NCI-H187 treated with DMSO at 0.1 percent for 48 hours (cell line): Measurements from ENCODE around the gene SEMA4D.

Source experiments
- DNase-seq: peaks from one replicate; lab custom pipeline; 2025; lab: John Stamatoyannopoulos, UW

SEMA4D gene

DNA sequence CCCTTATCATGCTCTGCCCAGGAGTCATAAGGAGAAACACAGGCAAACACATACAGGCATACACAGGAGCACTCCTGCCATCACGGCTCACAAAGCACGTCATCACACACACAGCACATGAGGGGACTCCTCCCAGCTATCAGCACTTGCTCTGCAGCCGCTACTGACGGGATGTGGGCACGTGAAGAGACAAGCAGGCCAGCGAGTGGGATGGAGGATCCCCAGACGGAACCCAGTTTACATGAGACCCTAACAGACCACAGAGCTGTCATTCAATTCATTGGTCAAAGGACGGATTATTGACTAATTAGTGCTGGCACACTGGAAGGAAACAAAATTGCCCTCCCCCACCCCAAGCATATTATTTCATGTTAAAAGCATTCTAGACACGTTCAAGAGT, 53.6 kb downstream of the SEMA4D start:
- DNase-seq = no peak

DNA sequence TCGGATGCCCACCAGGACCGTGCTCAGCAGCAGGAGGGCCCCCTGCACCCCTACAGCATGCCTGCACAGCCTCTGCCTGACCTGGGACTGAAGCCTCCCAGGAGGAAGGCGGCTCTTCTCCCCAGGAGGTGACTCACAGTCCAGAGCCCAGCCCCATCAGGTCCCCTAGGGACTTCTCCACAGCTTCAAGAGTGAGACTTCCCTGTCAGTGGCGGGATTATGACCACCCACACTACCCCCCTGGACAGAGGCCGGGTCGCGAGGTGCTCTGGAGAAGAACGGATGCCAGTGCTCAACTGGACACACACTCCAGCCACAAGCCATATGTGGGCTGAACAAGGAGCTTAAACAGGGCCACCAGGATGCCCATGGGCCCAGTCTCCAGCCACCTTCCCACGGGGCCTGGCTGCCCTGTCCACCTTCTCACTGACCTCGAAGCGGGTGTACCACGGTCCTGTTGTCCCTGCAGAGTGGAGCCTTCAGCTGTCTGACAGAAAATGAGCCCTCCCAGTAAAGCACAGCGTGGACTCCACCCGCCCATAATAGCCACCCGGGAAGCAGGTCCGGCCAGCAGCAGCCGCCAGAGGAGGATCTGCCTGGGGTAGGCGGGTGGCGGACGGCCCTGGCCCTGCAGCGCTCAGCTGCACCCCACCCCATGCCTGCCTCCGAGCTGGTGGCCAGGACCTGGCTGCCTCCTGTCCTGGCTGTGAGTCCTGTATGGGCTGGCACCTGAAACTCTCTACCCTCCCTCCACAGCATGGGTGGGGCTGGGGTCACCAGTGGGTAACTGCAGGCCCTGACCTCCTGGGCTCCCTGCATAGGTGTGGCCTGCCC, 54.7 kb downstream of the SEMA4D start:
- no peak for DNase-seq

DNA sequence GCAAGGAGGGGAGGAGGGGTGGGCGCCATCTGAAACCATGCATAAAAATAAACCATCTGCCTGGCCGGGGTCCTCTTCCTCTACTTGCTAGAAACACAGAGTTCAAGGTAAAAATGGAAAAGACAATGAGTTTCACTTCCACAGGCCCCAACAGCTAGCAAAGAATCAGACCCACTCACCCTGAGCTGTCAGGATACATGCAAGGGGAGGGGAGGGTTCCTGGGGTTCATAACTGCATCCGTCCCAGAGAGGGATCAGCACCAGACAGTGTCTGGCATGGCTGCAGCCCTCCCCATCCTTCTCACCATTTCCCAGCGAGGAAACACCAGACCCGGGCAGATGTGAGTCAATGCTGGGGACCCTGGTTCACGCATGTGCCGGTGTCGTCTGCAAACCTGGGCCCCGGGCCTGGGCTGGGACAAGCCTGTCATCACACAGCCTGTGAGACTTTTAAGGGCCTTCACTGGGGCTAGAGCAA, 55.4 kb downstream of the SEMA4D start:
- DNase-seq = no peak

DNA sequence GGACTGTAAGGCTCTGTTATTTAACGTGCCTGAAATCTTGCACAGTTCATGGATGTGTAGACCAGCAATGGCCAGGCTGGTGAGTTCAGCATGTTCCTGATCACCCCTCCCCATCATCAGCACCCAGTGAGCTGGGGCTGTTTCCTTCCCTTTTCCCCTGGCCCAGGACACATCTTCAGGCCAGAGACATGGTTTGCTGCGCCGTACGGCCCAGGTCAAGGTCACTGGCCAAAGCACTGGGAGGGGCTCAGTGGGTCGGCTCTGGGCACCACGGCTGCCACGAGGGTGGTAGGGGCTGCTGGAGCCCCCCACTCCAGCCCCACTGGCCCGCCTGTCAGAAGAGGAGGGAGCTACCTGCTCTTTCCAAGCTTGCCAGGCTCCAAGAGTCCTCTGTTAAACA, 55.9 kb downstream of the SEMA4D start:
- DNase-seq = no peak

DNA sequence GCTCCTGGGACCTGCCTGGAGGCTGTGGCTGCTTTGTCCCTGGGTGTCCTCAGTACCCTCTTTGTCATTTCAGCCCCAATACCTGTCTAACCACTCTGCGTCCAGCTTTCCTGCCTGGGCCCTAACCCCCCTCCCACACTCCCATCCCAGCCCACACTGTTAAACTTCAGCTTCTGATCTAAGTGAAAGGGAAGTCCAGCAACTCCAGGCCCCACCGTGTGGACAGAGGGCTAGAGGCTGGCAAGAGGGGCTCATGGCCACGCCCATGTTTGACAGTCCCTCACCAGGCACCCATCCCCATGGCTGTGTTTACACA, 56.3 kb downstream of the SEMA4D start:
- DNase-seq = no peak

DNA sequence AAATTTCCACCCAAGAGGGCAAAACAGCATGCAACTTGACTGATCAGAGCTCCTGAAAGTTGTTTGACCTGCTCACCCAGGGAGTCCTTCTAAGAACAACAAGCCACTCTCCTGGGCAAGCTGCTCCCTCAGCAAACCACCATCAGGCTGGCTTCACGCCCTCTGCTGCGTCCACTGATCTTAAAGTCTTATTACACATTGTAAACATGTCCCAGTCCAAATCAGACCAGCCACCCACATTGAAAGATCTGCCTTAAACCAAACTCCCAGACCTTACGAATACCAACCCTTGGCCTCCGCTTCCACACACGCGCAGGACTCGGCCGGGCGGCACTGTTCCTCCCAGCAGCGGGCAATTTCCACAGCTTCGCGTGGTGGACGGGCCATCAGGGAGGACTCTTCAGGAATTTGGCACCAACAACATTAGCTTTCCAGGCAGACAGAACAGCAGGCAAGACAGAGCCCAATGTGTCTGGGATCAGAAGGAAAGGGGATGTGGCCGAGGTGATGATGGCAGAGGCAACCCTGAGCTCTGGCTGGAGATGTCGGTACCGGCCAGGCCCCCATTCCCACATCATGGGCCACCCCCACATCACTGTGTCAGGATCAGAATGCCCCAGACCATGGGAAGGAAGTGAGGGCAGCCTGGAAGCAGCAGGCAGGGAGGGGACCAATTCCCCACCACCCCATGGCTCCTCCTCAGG, 56.8 kb downstream of the SEMA4D start:
- DNase-seq = no peak

DNA sequence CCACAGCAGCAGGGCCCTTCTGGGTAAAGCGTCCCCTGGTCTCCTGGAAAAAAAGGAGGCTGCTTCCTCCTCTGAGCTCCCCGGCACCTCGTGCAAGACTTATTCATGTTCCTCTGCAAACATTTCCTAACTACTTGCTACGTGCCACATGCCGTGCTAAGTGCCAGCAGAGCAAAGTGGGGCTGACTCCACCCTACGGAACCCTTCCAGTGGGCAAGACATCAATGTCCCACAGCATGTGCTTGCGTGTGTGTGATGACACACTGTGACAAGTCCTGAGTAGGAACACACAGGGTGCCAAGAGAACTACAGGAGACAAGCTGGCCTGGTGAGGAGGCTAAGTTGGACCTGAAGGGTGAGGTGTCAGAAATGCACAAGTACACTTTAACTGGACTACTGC, 57.4 kb downstream of the SEMA4D start:
- DNase-seq = no peak

DNA sequence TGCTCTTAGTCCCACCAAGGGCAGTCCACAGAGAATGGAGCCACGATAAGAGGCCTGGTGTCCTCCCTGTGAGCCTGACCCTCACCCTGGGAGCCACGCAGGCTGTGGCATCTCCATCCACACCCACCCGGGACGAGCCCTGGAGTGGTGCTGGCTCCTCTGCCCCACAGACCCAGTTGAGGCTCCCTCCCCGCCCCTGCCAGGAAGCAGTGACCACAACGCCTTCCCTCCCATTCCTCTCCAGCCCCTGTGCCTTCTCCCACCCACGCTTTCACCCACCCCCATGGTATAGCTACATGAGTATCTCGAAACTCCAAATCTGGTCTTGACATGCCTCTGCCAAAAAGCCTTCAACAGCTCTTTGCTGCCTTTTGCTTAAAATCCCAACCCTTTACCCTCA, 57.9 kb downstream of the SEMA4D start:
- DNase-seq = no peak

DNA sequence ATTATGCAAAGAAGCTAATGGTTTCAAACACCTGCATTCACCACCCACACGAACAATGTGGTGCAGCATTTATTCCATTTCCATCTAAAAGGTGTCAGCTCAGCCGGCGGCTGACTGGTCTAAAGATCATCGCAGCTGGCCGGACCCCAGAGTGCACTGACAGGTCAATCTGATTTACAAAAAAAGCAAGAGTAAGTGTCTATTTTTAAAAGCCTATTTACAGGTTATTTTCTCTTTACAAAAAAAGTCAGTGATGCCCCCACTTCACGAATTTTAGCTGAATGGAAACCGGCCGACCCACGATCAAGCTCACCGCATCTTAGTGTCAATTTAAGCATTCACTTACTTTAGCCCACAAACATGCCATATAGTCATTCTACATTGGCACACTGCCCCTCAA, 58.3 kb downstream of the SEMA4D start:
- DNase-seq = no peak

DNA sequence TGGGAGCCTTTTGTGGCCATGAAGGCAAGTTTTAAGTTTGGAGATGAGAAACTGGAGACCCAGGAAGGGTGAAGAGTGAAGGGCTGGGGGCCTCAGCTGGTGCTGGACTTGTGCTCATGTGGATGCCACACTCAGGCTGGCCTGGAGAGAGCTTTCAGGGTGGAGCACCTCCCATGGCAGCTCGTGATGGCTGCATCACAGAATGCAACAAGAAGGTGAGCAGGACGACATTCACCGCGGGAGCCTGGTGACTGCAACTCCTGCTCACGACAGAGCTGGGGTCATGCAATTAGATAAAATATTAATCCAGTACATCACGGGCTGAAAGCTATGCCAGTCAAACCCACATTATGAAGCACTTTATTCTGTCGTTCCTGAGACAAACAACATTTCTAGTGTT, 59.7 kb downstream of the SEMA4D start:
- DNase-seq = no peak

DNA sequence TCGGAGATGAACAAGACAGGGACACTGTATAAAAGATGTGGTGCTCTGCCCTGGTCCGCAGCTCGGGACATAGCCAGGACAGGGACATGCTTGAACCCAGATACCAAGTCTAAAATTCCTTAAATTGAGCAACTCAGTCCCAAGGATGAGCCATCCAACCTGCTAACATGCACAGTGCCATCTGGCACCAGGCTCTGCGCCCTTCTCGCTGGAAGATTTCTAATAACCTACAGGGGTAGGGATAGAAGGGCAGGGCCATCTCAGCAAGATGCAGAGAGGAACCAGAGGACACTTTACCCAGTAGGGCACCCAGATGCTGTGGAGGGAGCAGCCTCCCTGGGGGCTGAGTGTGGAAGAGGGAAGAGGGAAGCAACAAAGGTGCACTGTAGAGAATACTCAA, 60.1 kb downstream of the SEMA4D start:
- DNase-seq = no peak

DNA sequence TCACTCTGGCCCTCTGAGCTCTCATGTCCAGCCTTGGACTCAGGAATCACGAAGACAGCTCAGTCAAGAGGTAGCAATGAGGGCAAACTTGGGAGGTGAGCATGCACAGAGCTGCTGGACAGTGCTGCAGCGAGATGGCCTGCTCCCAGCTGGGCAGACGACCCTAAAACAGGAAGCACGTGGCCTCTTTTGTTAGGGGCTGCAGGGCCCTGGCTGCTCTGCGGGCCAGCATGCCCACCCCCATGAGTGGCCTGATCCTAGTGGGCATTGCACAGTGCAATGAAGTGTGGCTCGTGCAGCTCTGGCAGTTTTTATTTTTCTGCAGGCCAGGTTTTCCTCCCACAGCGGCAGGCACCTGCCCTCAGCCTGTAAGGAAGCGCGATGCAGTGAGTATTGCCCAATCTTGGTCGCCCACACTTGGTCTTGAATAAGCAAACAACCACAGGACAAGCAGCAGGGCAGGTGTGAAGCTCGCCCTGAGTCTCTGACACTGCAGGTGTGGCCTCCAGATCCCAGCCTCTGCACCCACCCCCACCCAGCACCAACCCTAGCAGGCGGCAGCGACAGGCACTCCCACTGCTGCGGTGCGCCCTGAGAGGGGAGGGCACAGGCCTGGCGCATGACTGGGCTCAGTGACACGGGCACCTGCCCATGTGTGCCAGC, 60.8 kb downstream of the SEMA4D start:
- peak; percentile 9 for DNase-seq

DNA sequence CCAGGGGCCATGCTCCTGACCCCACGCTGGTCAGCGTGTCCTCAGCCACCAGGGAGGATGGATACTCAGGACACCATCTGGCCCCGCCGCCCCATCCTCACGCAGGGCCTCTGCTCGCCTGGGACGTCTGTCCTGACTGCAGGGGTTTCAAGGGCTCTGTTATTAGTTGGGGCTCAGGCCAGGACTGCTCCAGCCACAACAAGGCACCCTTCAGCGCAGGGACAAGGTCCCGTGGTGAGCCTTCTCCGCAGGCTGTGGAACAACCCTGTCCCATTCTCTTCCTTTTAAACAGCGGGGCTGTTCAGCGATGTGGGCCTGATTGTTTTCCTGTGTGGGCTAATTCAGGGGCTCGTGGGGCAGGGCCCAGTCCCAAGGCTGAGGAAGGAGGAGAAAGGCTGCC, 61.6 kb downstream of the SEMA4D start:
- no peak for DNase-seq

DNA sequence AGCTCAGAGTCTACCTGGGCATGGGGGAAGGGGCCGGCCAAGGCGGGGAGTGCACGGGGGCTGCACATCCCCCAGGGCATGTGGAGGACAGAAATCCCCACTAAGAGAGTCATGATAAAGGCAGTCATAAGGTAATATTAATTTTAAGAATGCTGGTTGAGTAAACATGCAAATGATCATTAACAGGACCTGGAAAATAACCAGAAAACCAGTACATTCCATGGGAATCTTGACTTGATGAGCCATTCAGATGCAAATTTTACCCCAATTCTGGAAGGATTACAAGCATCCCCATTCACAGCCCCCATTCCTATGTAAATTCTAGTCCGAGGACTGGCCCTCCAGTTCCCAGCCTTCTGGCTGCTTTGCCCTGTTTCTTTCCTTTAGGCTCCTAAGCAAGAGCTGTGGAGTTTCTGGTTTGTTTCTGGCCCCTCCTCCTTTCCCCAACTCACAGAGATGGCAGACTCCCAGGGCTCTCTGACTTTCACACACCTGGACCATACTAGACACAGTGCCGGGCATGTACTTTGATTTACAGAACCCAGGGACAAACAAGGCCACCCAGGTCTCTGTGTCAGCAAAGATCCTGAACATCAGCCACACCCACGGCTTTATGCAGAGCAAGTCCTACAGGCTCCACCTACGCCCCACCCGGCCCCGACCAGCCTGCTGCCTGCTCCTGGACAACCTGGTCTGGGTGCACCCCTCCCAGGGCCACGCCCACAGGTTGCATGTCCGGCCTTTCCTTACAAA, 62.7 kb downstream of the SEMA4D start:
- no peak for DNase-seq

DNA sequence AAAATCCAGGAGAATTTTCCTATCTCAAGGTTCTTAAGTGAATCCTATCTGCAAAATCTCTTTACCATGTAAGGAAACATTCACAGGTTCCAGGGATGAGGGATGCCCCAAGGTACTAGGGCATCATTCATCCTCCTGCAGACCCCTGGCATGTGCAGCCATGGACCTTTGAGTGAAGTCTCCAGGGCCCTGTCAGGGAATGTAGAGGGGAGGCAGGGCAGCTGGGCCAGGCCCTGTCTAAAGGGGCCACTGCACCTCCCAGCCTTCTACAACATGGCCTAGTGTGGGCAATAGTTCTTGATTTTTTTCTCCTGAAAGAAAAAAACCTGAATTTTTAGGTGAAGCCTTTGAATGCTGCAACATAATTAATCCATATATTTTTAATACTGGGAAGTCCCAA, 63.3 kb downstream of the SEMA4D start:
- no peak for DNase-seq

DNA sequence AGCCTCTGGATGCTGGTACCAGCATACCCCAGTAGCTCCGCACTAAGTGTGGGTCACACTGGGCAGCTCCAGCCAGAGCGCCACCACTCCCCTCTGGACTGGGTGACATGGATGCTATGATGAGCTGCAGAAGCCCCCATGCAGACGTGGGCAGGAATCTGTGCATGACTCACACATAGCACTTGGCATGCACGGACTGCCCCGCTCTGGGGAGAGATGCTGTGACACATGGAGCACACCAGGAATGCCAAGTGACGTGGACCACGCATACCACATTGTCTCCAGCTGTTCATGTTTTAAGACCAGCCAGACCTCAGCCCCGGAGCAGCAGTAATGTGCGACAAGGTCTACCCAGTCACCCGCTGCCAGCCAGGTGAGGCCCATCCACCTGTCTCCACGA, 64.1 kb downstream of the SEMA4D start:
- no peak for DNase-seq

DNA sequence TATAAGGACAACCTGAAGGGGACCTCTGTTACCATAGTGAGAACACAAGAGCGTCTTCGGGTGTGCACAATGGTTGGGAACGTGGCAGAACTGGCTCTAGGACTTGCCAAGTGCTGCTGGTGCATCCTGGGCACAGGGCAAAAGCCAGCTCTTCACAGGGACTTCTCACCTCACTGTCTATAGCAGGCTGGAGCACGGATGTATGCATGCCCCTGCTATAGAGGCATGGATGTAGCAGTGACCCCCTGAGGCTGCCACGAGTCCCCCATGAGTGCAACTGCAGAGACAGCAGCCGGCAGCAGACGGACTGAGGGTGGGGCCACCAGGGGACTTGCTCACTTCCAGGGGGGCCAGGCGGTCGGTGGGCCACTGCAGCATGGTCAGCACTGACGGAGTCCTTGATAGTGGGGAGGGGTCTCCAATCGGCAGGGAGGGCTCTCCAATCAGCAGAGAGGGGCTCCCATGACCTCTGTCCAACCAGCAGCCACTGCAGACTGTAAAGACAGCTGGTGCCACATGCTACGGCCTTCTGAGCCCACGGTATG, 64.9 kb downstream of the SEMA4D start:
- DNase-seq = no peak

DNA sequence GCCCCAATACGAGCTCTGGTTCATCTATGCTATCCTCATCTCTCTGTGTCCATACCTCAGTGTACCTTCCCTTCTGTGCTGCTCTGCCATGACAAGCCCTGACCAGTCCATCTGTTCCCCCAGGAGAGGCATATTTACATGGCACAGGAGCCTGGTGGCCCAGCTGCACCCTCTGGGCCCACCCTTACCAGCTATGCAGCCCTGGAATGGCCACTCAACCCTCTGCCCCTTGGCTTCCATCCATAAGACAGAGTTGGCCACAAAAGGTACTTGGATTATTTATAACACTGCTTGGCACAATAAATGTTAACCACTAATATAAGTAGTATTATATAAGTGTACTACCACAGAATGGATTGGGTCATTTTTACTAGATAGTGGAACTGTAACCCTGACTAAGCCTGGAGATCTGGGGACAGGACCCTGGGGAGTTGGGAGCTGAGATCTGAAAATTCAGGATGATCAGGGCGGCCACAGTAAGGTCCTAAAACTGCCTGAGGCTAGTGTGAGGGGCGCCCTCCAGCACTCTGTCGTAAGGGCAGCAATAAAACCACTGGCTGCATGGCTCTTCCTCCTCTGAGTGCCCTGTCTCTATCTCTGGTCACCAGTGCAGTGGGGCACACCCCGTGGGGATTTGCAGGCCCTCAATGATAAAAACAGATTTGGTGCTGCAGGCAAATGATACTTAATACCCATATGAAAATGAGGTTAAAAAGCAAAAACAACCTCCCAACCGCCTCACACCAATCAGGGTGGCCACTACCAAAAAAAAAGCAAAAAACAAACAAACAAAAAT, 65.8 kb downstream of the SEMA4D start:
- DNase-seq = no peak

DNA sequence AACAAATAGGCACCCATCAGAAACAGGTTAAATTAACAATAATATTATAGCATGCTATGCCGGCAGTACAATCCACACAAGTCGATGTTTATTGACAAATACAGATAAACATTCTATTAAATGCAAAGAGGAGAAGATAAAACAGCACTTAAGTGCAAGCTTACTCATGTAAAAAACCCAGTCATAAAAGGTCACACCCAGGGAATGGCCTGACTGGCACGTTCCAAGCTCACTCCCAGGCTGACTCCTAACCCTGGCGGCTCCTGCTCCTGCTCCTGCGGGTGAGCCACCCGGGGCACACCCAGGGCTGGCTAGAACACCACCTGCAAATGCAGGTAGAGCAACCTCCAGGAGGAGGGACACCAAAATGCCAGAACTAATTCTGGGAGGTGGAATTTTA, 66.9 kb downstream of the SEMA4D start:
- no peak for DNase-seq

DNA sequence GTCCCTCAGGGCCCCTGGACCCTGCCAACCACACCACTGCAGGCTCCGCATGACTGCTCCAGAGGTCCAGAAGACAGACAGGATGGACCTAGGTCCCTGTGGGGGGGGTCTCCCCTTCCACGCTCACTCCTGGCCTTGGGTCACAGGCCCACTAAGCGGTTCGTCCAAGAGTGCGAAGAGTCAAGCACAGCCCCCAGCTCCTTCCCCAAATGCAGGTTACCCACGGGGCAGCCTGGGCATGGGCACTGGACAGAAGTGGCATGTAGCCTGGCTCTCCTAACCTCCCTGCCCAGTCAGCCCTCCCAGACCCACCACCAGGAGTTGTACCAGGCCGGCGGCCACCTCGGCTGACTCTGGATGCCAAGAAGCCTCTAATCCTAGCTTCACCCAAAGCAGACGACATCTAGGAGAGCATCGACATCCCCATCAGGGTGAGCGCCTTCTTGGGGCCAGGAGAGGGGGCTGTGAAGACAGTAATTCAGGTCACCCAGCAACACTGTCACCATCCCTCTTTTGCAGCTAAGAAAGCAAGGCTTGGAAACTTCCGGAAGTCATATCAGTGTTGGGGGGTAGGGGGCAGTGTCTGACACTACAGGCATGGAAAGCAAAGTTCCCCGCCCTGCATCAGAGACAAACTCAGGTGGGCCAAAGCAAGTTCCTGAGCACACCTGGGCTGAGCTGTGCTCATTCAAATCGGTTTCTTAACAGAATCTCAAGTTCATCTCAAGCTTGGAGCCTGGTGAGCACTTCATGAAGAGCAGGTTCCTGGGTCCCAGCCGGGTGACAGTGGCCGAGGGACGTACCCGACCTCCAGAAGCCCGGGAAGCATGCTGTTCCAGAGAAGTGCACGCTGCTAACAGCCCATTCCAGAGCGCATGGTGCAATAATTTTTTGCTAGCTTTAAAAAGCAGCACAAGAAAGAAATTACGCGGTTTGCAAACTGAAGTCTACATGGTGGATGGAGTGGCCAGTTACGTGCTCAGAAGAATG, 68.7 kb downstream of the SEMA4D start:
- DNase-seq = no peak
